Mucosa of gallbladder (tissue), 1 donor: ENCODE data around the gene ITLN1. TPM values are rescaled to one million over a fixed set of nuclear protein-coding genes. Genes with fewer than 3 reads are reported as not detected.
"Not testable (repeated sequence)": the region's sequence is repeated elsewhere in the genome, so short reads cannot be mapped to it uniquely, and the experiment has no call there.

Experiments used
- DNase-seq: peaks from one replicate; pipeline ENCODE4 v3.0.0-alpha.2; 2020; ENCODE audit warnings: low spot score
- total RNA-seq: library from RNA; stranded (reverse); gene quantifications from one replicate; pipeline ENCODE4 v1.2.1, GENCODE V29; 2021
- donor health status: DM: no; HTN: no; CAD: no.

ITLN1 gene
- total RNA-seq, 1 donor from 2014 or later, result 0.29 TPM

DNA sequence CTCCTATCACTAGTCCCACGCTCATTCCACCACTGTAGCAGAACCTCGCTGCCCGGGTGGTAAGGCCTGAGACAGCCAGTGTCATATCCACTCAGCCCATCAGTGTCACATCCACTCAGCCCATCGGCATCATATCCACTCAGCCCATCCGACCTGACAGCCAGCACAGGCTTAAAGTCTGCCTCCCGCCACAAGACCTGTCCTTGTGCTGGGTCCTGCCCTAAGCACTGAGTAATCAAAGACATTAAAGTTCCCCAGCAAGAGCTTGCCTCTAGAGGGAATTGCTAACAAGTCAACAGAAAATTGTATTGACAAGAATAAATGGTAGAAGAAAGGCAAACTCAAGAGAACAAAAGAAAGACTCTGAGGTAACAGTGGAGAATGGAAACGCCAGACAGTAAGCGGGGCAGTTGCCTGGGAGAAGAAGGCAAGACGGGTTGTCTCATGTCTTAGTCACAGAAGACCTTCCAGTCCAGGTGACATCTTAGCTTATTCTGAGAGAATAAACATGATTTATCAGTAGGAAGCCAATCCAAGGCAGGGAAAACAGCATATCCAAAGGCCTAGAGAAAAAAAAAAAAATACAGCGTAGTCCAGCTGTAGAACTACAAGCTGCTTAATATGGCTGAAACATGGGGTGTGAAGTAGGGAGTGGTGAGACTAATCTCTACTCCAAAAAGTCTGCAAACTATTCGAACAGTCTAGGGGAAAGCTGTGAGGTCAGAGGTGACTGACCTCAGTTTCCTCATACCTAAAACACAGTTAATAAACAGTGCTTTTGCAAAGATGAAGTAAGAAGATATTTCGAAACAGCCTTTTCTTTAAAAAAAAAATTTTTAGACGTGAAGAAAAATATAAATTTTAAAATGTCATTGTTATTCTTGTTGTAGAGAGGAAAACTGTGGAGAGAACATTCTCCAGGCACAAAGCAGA is 1.1 kb downstream of the ITLN1 start:
- DNase-seq, result no peak

DNA sequence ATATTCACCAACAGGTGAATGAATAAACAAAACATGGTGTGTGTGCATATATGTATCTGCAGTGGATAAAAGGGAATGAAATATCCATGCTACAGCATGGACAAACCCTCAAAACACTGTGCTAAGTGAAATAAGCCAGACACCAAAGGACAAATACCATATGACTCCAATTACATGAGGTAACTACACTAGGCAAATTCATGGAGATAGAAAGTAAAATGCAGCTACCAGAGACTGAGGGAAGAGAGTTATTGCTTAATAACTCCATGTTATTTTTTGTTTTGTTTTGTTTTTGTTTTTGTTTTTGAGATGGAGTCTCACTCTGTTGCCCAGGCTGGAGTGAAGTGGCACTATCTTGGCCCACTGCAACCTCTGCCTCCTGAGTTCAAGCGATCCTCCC is 2.4 kb downstream of the ITLN1 start:
- no peak for DNase-seq

DNA sequence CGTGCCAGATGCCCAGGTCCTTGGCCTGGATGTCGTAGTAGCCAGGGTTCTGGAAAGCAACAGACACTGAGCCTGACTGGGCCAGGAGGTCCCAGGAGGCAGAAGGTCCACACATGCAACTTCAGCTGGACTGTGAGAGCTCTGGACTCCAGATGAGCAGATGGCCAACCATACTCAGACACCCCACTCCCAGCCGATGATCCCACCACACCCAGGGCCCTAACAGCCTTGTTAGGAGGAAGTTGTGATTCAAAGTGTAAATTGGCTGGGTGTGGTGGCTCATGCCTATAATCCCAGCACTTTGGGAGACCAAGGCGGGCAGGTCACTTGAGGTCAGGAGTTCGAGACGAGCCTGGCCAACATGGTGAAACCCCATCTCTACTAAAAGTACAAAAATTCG is 3.7 kb downstream of the ITLN1 start:
- DNase-seq, result not testable (repeated sequence)

DNA sequence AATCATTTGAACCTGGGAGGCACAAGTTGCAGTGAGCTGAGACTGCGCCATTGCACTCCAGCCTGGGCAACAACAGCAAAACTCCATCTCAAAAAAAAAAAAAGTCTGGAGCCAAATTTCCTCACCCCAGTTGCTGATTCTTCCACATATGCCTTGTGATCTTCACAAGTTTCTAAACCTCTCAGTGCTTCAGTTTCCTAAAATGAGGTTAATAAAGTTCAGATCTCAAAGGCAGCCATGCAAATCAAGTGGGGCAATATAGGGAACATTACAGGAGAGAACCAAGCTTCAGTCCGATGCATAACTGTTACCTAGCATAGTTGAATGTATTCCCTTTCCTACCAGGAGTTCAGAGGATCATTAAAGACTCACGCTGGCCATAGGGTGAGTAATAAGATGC is 4.8 kb downstream of the ITLN1 start:
- no peak for DNase-seq

DNA sequence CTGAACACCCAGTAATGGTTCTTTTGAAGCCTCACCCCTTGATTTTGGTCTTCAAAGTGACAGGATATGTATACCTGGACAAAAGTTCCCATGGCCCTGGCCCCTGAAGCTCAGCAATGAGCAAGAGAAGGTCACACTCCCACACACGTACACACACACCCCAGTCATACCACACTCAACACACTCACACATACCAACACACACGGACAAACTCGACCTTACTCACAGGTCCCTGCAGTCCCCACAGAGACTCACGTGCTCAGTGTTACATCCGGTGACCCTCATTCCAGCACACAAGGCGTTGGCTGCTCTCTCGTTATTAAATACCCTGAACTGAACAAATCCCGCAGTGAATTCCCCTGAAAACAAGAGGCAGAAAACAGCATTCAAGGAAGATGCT is 5.9 kb downstream of the ITLN1 start:
- DNase-seq, result no peak

DNA sequence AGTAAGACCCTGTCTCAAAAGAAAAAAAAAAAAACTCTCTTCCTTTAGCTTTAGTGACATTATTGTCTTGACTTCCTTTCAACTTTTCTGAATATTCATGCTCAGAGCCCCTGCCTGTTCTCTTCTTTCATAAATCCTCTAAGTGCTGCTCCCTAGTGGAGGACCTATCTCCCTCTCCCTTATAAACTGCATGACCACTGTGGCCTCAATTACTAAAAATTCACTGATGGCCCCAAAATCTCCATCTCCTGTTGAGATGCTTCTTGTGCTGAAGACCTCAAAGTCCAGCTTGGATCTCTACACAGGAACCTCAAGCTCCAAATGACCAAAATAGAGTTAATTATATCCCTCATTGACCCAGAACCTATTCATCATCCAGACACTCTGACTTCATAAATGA is 7.8 kb downstream of the ITLN1 start:
- no peak for DNase-seq

DNA sequence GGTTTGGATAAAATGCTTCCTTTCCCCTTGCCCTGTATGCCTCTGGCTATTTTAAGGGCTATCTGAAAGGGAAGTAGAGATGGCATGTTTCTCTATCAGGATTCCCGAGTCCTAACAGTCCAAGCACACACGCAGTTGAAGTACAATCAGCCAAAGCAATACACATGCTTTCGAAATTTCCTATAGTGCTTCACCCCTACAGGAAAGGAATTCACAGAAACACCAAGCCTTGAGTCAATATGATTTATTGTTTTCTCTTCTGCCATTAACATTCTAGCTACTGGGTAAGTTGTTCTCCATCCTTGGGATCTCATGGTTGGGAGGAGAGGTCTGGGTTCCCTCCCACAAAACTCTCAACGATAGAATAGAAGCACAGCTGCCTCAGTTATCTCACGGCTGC is 8.7 kb downstream of the ITLN1 start:
- DNase-seq, result no peak

DNA sequence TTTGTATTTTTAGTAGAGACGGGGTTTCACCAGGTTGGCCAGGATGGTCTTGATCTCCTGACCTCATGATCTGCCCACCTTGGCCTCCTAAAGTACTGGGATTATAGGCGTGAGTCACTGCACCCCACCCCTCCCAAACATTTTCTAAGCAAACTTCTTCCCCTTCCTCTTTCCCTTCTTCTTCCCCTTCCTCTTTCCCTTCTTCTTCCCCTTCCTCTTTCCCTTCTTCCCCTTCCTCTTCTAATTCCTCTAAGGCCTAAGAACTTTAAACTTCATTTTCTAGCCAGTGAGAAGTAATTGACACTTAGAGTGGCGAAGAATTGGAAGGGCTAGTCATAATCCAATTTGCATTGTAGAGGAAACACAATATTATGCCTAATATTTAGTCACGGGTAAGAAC is 9.4 kb downstream of the ITLN1 start:
- DNase-seq, result not testable (repeated sequence)

DNA sequence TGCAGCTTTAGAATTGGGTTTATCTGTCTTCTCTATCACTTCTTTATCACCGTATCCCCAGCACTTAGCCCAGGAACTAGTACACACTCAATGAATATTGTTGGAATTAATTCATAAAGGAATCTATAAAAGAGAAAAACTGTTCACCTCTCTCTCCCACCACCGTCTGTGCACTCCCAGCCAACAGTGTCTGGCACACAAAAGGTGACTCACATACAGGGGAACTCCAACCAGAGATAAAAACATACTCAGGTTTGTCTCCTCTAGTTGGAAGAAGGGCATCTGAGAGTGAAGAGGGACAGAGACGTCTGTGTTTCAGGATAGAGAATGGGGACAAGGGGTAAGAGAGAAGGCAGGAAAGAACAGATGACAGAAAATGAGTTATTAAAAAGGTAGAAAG is 10.0 kb downstream of the ITLN1 start:
- no peak for DNase-seq

DNA sequence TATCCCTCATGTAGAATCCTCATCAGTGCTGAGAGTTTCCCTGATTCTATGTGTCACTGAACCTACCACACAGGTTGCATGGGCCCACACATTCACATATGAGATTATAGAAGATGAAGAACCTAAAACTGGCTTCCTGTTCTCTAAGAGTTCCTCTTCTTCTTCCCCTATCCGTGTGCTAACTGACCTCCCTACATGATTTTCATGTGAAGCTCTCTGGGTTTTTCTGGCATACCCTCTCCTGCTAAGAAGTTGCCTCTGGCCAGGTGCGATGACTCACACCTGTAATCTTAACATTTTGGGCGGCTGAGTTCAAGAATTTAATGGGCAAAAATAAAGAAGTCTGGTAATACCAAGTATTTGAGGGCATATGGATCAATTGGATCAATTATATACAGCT is 16.8 kb downstream of the ITLN1 start:
- DNase-seq, result no peak

DNA sequence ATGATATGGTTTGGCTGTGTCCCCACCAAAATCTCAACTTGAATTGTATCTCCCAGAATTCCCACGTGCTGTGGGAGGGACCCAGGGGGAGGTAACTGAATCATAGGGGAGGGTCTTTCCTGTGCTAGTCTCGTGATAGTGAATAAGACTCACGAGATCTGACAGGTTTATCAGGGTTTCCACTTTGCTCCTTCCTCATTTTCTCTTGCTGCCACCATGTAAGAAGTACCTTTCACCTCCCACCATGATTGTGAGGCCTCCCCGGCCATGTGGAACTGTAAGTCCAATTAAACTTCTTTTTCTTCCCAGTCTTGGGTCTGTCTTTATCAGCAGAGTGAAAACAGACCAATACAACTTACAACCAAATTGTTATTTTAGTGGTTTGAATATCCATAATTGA is 17.3 kb downstream of the ITLN1 start:
- DNase-seq, result not testable (repeated sequence)

DNA sequence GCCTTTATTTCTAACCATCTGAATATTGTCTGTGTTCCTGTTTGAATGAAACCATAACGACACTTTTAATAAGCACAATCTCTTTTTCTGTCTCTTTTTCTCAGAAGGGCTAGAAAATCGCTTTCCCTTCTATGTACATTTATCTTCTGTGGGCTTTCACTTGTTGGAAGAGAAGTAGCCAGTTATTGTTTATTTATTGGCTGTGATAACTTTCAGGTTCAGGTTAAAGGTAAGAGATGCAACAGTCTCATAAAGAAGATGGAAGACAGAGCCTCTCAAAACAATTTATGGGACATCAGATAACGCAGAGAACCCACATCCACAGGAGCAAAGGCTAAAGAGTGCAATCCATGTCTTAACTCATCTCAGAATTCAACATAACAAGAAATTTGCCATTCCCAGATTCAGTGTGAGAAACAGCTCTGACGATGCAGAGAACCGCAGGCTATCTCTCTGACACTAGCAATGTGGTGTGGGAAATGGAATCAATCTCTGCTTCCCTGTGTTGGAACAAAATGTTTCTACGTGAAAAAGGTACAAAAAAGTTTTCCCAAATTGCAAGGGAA is 18.2 kb downstream of the ITLN1 start:
- no peak for DNase-seq

DNA sequence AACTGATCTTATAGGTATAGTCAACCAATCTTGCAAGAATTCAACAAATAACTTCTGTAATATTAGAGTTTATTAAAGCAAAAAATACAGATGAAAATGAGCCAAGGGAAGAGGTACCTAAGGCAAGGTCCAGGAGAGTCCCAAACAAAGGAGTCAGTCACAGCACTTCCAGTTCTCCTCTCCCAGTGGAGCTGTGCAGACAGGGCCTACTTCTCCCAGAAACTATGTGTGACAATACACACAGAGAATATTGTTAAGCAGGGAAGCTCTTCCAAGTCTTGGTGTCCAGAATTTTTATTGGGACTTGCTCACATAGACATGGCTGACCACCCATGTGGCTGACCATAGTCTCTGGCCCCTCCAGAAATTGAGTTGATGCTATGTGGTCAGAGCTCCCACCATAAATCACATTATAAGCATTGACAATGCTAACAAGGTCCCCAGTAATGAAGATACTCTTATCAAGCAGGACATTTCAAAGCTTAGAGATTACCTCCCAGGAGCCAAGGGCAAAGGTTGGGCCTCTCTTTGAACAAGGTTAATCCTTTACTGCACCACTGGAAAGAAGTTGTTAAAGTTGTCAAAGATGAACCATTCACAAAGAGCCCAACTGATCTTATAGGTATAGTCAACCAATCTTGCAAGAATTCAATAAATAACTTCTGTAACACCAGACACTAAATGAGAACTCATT is 18.8 kb downstream of the ITLN1 start:
- DNase-seq, result no peak

DNA sequence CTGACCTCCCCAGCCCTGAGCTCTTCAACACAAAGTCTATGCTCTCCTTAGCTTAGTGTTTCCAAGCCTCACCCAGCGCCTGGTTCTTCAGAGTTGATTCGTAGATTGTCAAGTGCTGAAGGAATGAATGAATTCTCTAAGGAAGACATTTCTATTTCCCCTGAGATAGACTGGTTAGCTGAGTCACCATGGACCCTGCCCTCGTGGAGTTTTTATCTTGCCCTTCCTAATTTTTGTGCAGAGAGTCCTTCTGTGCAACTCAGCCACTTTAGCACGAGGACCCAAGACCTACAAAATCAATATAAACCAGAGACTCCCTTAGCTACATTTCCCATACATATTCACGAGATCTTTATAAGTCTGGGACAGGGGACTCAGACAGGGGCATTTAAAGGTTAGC is 19.6 kb downstream of the ITLN1 start:
- no peak for DNase-seq

DNA sequence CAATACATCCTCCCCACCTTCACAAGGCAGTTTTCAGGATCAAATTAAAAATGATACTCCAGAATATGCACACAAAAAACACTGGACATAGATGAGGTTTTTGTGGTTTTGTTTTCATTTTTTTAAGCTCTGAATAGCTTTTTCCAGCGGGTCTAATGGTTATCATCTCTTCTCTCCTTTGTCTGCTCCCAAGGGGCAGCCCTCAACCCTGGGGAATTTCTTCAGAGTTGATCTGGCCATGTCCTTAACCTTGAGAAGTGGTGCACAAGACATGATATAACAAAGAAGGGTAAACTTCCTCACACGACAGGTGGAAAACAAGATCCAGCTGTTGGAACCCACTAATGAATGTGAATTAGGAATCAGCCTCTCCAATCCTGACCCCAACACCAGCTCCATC is 20.8 kb downstream of the ITLN1 start:
- no peak for DNase-seq

DNA sequence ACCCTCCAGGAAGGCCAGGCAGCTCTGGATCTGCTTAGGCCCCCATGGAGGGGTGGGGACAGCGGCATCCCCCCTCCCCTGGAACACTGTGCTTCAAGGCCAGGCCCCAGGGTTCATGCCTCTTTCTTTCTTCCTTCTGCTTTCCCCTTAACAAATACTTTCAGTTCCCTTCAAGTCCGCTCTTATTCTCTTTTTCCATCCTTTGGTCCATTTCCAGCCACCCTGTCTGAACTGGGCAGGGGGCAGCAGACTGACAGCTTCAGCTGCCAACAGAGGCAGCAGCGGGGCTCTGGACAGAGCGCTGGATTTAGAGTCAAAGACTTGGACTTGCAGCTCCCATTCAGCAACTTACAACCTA is 21.2 kb downstream of the ITLN1 start:
- no peak for DNase-seq

DNA sequence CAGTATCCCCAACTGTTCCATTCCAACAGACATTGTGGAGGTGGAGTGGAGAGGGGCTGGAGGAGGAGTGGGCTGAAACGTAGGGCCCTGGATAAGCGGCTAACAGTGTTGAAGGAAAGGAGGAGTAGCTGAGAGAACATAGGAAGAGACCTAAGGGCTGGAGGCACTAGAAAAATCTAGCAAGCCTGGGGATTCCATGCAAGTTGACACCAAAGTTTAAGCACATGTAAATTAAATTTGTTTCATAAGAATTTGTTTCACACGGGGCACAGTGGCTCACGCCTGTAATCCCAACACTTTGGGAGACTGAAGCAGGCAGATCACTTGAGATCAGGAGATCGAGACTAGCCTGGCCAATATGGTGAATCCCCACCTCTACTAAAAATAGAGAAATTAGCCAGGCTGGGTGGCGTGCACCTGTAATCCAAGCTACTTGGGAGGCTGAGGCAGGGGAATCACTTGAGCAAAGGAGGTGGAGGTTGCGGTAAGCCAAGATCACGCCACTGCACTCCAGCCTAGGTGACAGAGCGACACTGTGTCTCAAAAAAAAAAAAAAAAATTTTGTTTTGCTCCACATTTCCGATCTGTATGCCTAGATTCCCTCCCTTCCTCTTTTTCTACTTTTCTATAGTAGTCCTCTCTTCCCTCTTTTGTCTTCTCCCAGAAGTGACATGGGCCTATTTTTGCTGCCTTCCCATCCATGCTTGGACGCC is 21.8 kb downstream of the ITLN1 start:
- no peak for DNase-seq

DNA sequence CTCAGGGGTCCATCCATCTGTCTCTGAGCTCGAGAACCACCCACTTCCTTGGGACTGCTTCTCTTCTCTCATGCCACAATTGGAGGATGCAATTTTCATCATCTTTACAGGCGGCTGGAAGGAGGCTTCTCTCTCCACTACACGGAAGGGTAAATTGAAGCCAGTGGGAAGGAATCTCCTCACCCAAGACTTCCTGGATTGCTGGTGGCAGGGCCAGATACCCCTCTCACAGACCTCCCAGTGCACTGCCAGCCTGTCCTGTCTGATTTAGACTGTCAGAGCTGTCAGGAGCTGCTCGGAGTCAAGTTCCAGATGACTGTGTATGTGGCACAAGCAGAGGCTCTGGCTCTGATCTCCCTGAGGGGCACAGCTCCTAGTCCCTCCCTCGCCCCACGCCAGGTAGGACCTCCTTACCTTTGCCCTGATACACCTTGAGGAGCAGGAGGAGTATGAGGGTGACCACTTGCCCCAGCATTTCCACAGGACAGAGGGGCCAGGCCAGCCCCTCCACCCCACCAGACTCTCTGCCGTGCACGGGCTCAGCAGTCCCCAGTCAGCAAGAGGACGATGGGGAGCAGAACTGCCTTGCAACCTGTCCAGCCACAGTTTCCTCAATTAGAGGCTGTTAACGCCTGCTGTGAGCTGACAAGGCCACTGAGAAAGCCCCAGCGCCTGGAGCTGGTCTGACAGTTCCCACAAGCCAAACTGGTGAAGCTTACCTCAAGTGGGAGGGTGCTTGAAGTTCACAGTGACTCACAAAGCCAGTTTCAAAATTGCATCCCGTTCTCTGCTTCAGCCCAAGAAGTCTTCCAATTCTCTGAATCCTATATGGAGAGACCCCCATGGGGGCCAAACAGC is 22.5 kb downstream of the ITLN1 start, which contains the start of gene CD244:
Gene CD244 (minus strand): TSS at position 685 of the 858 bp plus-strand sequence. CDS start 210 bp downstream, at position 475.
- no peak for DNase-seq

DNA sequence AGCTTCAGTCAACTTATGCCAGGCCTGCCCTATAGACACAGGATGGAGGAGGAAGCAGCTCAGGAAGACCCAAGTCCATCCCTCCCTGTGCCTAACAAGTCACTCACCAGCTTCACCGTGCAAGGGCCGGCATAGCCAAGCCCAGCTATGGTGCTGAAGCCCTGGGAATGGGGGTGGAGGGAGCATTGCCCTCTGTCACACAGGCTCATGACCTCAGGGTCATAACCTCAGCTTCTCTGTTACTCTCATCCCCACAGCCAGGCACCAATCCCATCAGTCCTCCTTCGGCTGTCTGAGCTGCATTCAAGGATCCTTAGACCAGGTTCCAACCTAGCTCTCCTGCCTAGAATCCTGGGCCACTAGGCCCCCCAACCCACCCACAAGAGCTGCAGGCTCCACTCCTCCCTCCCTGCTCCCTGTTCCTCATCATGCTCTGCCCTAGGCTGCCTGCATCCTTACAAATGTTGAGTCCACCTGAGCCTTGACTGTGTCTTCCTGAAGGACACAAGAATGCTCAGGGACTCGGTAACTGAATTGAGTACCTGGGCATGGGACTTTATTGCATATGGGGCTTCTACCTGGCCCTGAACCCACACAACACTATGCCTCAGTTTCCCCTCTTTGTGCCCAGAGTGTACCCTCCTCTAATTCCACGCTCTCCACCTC is 24.0 kb downstream of the ITLN1 start:
- DNase-seq, result no peak

DNA sequence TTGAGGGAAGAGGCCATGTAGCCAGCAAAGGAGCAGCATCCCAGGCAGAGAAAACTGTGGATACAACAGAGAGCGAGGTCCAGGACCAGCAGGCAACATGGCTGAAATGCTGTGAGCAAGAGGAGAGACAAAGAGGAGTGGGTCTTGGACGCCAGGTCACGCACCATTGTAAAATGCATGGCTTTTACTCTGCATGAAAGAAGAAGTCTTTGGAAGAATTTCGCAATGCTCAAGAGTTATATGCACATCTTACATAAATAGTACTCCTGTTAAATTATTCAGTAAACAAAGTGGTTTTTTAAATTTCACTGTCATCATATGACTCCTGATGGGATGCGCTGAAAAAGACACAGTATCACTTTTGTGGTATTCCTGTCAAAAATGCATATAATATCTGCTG is 25.8 kb downstream of the ITLN1 start:
- no peak for DNase-seq

DNA sequence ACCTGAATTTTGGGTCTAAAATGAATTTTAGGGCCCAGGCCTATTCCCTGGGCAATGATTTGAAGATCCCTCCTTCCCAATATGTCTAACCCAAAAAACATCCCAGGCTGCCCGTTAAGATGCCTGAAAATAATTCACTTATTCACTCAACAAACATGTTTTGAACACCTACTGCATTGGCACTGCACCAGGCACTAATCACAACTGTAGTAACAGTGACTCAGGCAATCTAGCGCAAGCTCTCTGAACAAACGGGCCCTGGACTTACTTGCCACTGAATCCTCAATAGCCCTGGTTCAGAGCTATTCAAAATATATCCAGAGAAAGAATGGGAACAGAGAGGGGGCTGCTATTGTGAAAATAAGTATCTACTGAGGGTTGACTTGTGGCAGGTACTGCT is 26.5 kb downstream of the ITLN1 start:
- no peak for DNase-seq
